HG03025 (cell line): ENCODE data around the gene IGF2BP2.
"Not testable (repeated sequence)": the region's sequence is repeated elsewhere in the genome, so short reads cannot be mapped to it uniquely, and the experiment has no call there.

Experiments
- ATAC-seq: cut with Tn5 transposase; IDR thresholded peaks from one replicate; pipeline ENCODE4 v1.9.1; 2021; ENCODE audit warnings: mild to moderate bottlenecking, moderate library complexity; ENCODE audit not compliant: unreplicated experiment, low FRiP score

IGF2BP2 gene

DNA sequence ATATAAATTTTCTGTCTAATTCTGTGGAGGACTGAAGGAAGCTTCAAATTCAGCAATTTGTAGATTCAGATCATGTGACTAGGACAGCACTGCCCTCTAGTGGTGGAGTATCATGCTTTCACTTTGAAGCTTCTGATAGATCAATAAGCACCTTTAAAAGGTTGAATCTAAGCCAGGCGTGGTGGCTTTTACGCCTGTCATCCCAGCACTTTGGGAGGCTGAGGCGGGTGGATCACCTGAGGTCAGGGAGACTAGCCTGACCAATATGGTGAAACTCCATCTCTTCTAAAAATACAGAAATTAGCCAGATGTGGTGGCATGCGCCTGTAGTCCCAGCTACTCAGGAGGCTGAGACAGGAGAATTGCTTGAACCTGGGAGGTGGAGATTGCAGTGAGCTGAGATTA is 56.3 kb downstream of the IGF2BP2 start:
- ATAC-seq = not testable (repeated sequence)

DNA sequence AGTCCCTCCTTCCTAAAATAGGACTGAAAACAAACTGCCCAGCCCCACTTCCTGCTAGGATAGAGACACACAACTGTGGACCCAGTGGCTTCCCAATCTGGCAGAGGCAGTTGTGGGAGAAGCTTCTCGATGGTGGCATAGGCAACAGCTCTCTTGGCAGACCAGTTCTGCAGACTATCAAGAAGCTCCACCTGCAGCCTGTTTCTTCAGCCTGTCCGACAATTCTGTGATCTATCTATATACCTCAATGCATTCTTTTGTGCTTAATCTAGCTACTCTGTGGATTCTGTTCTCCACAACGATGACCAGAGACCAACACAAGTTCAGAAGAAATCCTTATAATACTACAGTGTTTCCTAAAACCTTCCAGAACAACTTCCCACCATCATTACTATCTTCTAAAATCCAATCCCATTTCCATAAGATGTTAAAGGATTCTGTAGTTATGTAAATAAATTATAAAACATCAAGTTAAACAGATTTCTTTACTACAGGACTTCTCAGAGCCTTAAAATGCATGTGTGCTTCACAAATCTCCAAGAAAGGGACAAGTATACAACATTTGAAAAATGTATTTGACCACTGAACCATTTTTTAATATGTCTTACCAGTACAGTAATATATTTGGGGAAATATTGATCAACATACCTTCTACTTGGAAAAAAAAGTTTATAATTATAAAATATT is 57.7 kb downstream of the IGF2BP2 start:
- ATAC-seq = no peak

DNA sequence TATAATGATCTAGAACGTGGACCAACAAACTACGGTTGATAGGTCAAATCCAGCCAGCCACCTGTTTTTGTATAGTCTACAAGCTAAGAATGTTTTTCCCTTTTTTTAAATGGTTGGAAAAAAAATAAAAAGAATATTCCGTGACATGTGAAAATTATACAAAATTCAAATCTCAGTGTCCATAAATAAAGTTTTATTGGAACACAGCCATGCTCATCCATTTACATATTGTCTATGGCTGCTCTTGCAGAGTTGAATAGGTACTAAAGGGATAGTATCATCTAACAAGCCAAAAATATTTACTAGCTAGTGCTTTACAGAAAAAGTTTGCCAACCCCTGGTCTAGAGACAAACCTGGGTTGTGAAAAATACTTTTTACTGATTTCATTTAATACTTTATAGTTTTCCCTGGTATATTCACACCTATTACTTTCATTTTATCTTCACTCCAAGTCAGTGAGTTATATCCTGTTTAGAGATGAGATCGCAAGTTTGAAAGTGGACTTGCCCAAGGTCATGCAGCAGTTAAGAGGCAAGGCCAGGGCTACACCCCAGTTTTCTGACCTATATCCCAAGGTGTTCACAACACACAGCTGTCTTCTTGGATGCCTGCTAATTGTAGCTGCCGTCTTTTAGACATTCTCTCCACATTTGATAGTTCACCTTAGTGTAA is 58.4 kb downstream of the IGF2BP2 start:
- no peak for ATAC-seq

DNA sequence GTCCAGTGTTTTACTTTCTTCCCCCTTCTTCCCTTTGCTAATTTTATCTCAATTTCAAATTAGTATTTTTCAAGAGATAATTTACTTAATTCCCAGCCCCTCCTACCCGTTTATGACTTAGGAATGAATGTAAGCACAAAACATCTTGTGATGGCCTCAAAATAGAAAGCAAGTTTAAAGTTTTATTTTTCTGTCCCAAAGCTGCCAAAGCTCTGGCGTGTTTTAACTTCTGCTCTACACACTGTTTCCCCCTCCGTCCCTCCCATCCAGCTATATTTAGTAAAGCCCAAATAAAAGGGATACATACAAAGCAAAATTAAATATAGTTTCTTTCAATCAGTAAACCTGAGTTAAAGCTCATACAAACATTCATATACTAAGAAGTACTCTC is 59.9 kb downstream of the IGF2BP2 start:
- no peak for ATAC-seq

DNA sequence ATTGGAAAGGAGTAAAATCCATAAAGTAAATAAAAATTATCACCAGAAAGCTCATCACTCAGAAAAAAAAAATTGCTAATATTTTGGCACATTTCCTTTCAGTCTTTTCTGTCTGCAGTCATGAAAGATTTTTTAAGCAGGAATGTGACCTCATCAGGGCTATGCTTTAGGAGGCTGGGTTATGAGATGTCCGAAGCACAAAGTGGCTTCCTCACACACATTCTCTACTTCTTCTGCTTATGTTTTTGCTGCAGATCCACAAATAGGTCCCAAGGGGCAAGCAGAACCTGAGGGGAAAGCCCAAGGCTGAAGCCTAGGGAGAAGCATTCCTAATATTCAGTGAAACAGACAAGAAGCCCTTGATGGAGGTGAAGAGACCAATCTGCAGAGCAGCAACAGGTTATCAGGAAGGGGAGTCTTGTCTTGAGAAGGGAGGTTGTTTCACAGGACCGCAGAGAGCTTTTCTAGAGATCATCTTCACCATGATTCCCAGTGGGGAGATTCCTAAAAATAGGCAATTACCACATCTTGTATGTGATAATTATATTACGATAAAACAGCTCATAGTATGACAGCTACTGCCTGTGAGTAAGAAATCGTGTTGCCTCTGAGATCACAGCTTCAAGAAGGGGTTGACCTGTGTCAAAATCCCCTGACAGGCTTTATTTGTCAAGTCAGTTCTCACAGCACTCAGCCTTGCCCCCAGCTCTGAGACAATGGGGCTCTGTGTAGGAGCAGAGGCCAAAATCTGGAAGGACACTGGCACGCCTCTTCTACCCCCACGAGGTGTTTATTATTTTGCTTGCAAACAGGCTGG is 60.5 kb downstream of the IGF2BP2 start:
- ATAC-seq = no peak

DNA sequence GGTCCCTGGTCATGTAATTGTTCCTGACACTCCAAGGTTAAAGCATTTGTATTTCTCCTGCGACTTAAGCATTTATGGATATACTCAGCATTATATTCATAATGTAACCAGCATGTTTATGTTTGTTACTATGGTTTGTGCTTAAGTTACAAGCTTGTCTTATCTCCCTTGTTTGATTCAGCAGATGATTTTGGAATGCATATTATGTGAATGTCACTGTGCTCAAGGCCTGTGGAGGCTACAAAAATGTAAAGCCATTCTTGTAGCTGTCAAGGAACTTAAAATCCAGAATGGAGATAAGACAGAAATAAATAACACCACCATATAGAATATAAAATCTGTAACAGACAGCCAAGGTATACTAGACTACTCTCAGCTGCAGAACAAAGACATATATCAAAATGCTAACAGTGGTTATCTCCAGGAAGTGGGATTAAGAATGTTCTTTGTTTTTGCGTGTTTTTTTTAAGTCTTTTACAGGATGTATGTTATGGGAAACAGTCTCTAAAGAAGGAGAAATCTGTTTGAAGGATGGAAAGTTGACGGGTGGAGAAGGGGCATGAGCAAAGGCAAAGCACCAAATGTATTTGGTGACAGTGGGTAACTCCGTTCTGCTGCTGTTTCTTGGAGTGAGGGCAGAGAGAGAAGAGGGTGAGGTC is 61.4 kb downstream of the IGF2BP2 start:
- no peak for ATAC-seq

DNA sequence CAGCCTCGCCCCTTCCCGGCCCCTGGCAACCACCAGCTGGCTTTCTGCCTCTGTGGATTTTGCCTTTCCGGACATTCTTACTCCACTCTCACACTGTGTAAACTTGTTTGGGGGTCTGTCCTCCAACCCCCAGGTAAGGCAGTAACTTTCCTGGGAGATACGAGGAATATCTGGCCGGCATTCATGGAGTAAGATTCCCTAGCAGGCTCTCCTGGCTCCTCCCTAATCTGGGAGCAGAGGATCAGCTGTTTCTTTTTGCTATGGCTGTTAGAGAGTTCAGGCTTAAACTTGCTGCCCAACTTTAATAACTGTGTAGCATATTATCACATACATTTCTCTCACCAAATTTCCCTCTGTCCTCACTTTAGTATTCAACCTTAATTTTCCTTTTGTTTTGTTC is 64.3 kb downstream of the IGF2BP2 start:
- ATAC-seq = no peak

DNA sequence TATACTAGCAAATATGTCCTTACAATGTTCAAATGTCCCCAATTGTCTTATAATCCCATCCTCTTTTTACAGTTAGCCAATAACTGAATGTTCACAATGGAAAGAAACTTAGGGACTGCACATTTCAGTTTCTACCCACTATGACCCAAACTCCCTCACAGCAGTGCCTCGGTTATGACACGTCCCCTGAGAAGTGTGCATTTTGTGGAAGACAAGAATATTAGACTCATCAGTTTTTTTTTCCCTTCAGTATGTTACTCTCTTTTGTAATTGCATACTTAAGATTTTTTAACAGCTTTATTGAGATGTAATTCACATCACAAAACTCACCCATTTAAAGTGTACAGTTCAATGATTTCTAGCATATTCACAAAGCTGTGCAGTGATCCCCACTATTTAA is 64.8 kb downstream of the IGF2BP2 start:
- no peak for ATAC-seq

DNA sequence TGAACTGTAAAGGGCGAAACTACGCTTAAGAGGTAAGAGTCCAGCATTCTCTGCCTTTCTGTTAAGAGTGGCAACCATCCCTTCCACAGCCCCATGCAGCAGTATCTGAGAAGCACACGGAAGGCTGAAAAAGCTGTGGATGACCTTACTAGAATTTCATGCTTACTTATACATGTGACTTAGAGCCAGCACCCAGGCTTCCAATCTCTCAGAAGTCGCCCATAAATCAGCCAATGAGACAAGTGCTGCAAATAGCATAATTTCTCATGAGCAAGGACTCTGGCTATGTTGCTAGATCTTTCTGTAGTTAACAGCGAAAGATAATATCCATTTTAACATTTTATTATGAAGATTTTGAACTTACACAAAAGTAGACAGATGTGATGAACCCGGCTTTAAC is 65.3 kb downstream of the IGF2BP2 start:
- no peak for ATAC-seq

DNA sequence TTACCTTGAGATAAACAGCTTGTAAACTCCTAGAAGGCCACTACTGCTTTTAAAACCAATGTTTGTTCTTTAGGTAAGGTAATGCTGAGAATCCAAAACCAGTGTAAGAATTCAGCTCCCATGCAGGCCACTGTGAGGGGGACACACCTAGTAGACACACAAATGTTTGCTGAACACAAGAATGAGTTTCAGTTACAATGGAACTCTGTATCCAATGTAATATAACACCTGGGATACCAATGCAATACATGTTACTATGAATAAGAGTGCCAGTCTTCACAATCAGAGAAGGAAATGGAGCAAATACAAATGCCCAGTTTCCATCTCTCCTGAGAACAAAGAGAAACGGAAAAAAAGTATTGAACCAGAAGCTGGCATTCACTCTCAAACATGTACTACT is 65.9 kb downstream of the IGF2BP2 start:
- ATAC-seq = no peak

DNA sequence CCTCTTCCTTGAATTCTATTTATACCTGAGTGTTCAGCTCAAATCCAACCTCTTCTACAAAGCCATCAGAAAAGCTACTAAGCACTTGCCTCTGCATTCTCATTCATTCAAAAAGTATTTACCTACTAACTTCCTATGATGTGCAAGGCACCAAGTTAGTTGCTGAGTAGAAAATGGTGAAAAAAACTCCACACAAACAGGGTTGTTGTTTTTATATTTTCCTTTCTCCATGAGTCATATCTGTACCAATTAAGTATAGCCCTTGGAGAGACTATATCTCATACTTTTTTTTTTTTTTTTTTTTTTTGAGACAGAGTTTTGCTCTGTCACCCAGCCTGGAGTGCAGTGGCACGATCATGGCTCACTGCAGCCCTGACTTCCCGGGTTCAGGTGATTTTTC is 67.7 kb downstream of the IGF2BP2 start:
- ATAC-seq = no peak

DNA sequence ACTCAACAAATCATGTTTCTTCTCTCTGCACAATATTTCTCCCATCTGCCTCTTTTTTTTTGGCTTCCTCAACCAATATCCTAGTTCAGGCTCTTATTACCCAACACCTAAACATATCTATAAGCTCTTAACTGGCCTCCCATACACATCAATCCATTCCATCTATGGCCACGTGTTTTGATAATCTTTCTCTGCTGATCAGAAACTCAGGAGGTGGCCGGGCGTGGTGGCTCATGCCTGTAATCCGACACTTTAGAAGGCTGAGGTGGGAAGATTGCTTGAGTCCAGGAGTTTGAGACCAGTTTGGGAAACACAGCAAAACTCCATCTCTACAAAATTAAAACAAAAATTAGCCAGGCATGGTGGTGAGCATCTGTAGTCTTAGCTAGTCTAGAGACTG is 68.4 kb downstream of the IGF2BP2 start:
- no peak for ATAC-seq

DNA sequence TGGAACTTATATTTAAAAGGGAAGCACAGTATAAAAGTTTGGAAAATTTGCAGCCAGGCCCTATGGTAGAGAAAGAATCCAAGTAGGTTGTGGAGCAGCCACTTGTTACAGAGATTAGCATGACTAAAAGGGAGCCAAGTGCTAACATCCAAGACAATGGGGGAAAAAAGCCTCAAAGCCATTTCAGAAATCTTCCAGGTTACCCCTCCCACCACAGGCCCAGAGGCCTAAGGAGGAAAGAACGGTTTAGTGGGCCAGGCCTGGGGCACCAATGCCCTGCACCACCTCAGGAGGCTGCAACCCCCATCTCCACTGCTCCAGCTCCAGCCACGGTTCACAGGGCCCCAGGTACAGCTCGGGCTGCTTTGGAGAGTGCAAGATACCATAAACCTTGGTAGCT is 69.9 kb downstream of the IGF2BP2 start:
- ATAC-seq = no peak

DNA sequence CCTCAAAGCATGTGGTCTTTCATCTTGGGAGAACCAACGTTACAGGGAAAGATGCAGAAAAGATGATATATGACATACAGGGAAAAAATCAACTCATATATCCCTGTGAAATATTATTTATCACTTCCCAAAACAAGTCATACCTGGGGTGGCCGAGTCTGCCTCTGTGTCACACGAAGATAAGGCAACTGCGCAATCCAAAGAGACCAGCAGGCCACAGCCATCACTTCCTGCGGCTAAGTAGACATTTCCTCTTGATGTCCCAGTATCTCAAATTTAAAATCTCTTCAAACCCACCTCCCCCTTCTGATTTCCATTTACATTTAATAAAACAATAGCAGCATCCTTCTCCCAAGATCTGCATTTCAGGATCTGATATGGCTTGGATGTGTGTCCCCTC is 71.5 kb downstream of the IGF2BP2 start:
- ATAC-seq = no peak

DNA sequence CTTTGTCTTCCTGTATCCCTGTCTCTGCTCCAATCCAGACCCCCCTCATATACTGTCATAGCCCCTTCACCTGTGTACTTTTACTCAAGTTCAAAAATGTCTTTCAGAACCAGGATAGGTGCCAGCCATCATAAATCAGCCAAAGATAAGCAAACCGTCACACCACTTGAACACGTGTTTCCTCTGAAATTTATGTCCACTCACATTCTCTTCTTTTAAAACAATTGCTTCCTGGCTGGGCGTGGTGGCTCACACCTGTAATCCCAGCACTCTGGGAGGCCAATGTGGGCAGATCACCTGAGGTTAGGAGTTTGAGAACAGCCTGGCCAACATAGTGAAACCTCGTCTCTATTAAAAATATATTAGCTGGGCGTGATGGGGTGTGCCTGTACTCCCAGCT is 74.1 kb downstream of the IGF2BP2 start:
- ATAC-seq = no peak

DNA sequence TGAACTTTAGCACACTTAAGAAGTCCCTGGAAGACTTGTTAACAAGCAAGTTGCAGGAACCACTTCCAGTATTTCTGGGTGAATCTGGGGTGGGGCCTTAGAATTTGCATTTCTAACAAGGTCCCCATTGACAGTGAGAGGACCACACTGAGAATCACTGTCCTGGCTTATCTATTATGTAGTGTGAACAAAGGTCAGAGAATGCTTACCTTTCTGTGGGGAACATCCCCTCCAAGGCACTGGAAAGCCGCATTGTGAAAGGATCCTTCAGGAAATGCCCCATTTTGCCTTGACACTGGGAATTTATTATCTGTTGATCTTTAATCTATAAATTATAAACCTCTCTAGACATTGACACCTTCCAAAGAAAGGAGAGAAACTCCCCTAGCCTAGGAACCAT is 74.8 kb downstream of the IGF2BP2 start:
- no peak for ATAC-seq

DNA sequence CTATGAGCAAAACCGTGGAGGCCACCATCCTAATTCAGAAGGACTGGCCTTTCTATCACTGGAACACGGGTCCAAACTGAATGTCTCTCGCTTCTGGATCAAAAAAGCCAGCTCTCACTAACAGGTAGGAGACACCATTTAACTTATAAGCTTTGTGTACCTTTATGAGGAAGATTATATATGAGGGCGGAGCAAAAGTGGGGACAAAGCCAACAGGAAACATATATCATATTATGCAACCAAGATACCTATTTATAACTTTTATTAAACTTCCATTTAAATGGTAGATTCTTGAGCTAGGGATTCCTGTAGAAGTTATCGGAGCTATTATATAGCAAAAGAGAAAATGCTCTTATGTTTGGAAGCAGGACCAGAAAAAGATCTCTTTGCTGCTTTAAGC is 78.4 kb downstream of the IGF2BP2 start:
- no peak for ATAC-seq

DNA sequence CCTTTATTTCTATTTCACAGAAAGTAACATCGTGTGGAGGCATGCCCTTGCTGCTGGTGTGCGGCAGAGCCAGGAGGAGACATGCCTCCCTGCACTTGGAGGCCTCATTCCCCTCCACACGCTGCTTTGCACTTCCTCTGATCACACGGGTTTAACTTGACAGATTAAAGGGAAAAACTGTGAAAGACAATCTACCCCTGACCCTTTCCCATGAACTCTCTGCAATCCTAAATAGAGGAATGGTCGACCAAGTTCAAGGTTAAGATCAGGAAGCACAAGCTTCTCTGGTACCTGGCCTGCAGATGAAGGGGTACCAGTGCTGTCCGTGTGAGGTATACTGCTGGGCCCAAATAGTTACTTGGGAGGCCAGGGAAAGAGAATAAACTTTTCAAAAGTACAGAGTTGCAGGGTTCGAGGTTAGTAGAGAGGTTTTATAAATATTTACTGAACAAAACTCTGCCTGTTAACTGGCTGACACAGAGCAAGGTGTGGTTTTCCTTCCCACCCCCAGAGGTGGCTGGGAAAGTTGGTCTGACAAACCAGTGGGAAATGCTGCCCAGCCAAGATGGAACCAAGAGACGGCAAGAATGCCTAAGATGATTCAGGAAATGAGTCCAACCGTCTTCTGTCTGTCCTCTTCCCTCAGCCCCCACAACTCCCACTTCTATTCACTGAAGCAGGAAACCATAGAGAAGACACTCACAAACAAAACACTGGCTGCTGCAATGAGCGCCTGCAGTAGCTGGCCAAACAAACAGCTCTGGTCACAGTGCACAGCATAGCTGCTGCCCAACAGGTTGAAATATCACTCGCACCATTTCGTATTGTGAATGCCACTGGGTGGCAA is 79.6 kb downstream of the IGF2BP2 start:
- no peak for ATAC-seq

DNA sequence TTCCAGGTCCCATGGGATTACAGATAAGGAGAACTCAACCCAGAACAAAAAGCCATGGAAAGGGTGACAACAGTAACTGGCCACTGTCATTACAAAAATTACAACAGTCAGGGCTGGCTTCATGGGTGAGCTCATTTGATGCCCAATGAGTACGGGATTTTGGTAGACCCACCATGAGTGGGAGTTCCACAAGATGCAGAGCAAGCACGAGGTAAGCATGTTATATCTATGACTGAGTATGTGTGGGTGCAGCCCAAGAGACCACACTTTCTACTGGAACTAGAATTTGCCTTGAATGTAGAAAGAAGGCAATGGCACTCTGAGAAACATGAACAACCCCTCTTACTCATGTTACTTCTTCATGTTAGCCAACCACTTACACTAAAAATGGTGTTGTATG is 83.3 kb downstream of the IGF2BP2 start:
- ATAC-seq = no peak

DNA sequence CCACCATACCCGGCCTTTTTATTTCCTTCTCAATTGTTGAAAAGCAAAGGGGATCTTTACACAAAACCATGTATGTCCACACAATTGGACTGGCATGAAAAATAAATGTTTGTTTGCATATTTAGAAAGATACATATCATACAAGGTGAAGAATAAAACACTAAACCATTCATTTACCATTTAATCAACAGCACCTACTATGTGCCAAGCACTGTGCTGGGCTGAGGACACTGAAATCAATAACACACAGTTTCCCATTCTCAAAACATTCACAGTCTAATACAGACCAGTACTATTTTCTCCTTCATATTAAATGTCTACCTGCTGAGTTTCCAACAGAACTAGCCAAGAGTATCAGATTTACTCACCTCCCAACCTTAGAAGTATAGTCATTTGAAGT is 84.7 kb downstream of the IGF2BP2 start:
- ATAC-seq = no peak
